DOHH2 (cell line): ENCODE data around the gene PTPRN2.

ENCODE experiments used
- H3F3A ChIP-seq: fragments of 200-600 bp; sonication (generic), shearing (Covaris generic); 2 replicates; pipeline ENCODE4 v1.6.0; 2016; ENCODE audit warnings: antibody characterized with exemption, mild to moderate bottlenecking; ENCODE audit not compliant: control insufficient read depth, insufficient read depth
- H3K27ac ChIP-seq: fragments of 200-600 bp; sonication (generic); 2 replicates; pipeline ENCODE4 v1.5.1; 2014; ENCODE audit warnings: low read depth, mild to moderate bottlenecking, low read length, moderate library complexity
- H3K27me3 ChIP-seq: fragments of 200-600 bp; sonication (generic); 2 replicates; pipeline ENCODE4 v1.6.1; 2014; ENCODE audit warnings: mild to moderate bottlenecking, low read length, mixed read lengths; ENCODE audit not compliant: control insufficient read depth
- H3K36me3 ChIP-seq: fragments of 200-600 bp; sonication (generic); 2 replicates; pipeline ENCODE4 v1.6.1; 2014; ENCODE audit warnings: mild to moderate bottlenecking, low read length, moderate library complexity, mixed read lengths; ENCODE audit not compliant: control insufficient read depth
- H3K4me1 ChIP-seq: fragments of 200-600 bp; sonication (generic); 2 replicates; pipeline ENCODE4 v1.6.1; 2014; ENCODE audit warnings: mild to moderate bottlenecking, low read length, mixed read lengths; ENCODE audit not compliant: control insufficient read depth
- H3K4me2 ChIP-seq: fragments of 200-600 bp; sonication (generic); 2 replicates; pipeline ENCODE4 v1.6.0; 2014; ENCODE audit warnings: mild to moderate bottlenecking, low read length, moderate library complexity
- H3K4me3 ChIP-seq: fragments of 200-600 bp; sonication (generic); 2 replicates; pipeline ENCODE4 v1.5.1; 2014; ENCODE audit warnings: mild to moderate bottlenecking, low read length, mixed read lengths
- H3K79me2 ChIP-seq: fragments of 200-600 bp; sonication (generic); 2 replicates; pipeline ENCODE4 v1.6.1; 2014; ENCODE audit warnings: mild to moderate bottlenecking, low read length, mixed read lengths; ENCODE audit not compliant: control insufficient read depth
- H3K9me2 ChIP-seq: fragments of 200-600 bp; sonication (generic); replicated peaks from 2 replicates; pipeline ENCODE4 v1.6.1; 2014; ENCODE audit warnings: mild to moderate bottlenecking, low read length, mixed read lengths; ENCODE audit not compliant: control insufficient read depth
- H3K9me3 ChIP-seq: fragments of 200-600 bp; sonication (generic); 2 replicates; pipeline ENCODE4 v1.6.1; 2014; ENCODE audit warnings: antibody characterized with exemption, low read length, mixed read lengths; ENCODE audit not compliant: control insufficient read depth, insufficient read depth
- H4K20me1 ChIP-seq: fragments of 200-600 bp; sonication (generic); 2 replicates; pipeline ENCODE4 v1.6.0; 2014; ENCODE audit warnings: low read depth, mild to moderate bottlenecking, antibody characterized with exemption, low read length, moderate library complexity; ENCODE audit not compliant: control insufficient read depth, insufficient read depth
- EZH2phosphoT487 ChIP-seq: fragments of 200-600 bp; sonication (generic); IDR thresholded peaks from 2 replicates; pipeline ENCODE4 v1.6.1; 2017; ENCODE audit warnings: borderline replicate concordance, mild to moderate bottlenecking, antibody characterized with exemption, low read length, moderate library complexity, mixed read lengths
- TF ChIP-seq, protein P1 (sequence below): fragments of 200-600 bp; sonication (generic); IDR thresholded peaks from one replicate; pipeline ENCODE4 v1.5.1; 2014; ENCODE audit warnings: antibody characterized with exemption, mild to moderate bottlenecking, low read depth, low read length; ENCODE audit not compliant: poor library complexity, severe bottlenecking

PTPRN2 gene

DNA sequence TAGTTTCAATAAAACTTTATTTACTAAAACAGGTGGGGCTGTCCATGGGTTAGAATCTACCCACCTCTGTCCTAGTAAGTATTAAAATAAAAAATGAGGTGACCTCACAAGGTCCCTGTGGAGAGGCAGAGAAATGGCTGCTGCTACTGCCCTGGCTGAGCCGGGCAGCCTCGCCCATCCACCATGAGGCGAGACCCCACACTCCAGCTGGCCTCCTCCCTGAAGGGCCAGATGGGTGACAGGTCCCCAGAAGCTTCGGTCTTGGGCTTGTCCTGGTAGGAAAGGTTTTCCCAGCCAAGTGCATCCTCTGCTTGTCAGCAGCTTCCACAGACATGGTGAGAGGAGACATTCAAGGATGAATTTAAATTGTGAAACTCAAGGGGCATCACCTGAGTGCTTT, 565.8 kb downstream of the PTPRN2 start:
- Histone ChIP-seq H3K9me2 (no peaks in the 10 kb centered on the region), H3K36me3 (no peaks in the 10 kb centered on the region), H3K27me3 (no peaks in the 10 kb centered on the region), H3F3A (no peaks in the 10 kb centered on the region), H3K9me3 (no peaks in the 10 kb centered on the region; the same call in 1 of the 2 replicates), H3K4me1 (no peaks in the 10 kb centered on the region), H3K27ac (no peak overlapping the region), H3K79me2 (no peaks in the 10 kb centered on the region), H3K4me2 (no peak overlapping the region), H3K4me3 (no peak overlapping the region), H4K20me1 (no peaks in the 10 kb centered on the region)
- TF ChIP-seq EZH2phosphoT487: no peak
- TF ChIP-seq, protein P1, sequence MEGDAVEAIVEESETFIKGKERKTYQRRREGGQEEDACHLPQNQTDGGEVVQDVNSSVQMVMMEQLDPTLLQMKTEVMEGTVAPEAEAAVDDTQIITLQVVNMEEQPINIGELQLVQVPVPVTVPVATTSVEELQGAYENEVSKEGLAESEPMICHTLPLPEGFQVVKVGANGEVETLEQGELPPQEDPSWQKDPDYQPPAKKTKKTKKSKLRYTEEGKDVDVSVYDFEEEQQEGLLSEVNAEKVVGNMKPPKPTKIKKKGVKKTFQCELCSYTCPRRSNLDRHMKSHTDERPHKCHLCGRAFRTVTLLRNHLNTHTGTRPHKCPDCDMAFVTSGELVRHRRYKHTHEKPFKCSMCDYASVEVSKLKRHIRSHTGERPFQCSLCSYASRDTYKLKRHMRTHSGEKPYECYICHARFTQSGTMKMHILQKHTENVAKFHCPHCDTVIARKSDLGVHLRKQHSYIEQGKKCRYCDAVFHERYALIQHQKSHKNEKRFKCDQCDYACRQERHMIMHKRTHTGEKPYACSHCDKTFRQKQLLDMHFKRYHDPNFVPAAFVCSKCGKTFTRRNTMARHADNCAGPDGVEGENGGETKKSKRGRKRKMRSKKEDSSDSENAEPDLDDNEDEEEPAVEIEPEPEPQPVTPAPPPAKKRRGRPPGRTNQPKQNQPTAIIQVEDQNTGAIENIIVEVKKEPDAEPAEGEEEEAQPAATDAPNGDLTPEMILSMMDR: no peak

DNA sequence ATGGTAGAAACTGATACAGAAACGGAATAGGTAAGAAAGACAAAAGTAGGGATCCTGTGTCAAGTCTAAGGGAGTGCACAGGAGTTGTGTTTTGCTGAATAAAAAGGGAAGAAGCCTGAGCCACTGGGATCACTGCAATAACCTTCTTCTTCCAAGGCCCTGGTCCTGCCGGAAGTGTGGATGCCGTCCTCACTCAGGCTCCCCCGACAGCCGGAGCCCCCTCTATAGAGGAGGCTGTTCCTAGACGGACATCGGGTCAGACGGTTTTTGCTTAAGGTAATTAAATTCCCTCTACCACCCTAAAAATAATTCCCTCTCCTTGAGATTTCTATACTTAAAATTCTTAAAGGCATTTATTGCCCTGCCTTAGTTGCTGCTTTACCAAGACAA, 566.9 kb downstream of the PTPRN2 start:
- peaks cover 4% of the 10 kb centered on the region; the same call in 1 of the 2 replicates for H3K9me3 ChIP-seq

DNA sequence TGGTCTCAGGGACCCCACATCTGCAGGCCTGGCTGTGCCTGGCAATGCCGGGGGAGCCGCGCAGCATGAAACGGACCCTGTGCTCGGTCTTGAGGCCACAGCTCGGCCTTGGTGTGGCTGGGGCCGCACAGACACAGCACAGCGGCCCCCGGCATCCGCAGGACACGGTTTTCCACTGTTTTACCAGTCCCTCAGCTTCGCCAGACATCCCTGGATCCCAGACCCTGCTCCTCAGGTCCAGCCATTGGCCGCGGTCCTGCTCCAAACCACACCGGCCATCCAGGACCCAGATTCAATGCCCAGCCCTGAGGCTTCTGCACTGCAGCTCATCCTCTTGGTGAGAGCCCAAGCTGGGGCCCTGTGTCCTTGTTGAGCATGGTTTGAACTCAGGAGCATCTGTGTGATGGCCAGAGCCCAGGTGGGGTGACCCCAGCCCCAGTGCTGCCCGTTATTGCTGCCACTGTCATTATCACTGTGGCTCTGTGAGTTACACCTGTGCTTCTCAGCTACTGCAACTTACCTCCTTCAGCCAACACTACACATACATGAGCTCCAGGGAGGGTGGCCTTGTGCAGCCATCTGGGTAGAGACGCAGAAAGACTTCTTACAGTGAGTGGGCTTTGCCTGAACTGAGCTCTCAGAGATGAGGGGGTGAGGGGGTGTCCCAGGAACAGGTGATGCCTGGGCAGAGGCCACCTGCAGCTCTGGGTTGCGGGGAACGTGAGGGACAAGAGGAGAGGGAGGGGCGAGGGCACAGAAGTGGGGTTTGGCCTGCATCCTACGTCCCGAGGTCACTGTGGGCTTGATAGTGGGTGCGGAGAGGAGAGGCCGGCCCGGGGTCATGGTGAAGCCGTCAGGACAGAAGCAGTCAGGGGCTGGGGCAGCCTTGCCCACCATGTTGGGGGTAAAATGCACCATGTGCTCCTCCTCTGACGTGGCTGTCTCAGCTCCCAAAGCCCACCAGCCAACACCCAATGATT, 567.6 kb downstream of the PTPRN2 start:
- H3K4me2 ChIP-seq: no peak overlapping the region
- peaks cover 4% of the 10 kb centered on the region; the same call in 1 of the 2 replicates for H3K9me3 ChIP-seq
- H3F3A ChIP-seq: no peaks in the 10 kb centered on the region
- peaks cover 11% of the 10 kb centered on the region for H3K4me1 ChIP-seq
- H4K20me1 ChIP-seq: no peaks in the 10 kb centered on the region
- H3K4me3 ChIP-seq: no peak overlapping the region
- TF ChIP-seq, protein P1: no peak
- TF ChIP-seq EZH2phosphoT487: no peak
- no peaks in the 10 kb centered on the region for H3K9me2 ChIP-seq
- no peaks in the 10 kb centered on the region for H3K36me3 ChIP-seq
- H3K79me2 ChIP-seq: no peaks in the 10 kb centered on the region
- no peaks in the 10 kb centered on the region for H3K27me3 ChIP-seq
- H3K27ac ChIP-seq: no peak overlapping the region

More for the DNA sequence above, 566.9 kb downstream of the PTPRN2 start:
- Histone ChIP-seq H3K9me2 (no peaks in the 10 kb centered on the region), H4K20me1 (no peaks in the 10 kb centered on the region), H3K27me3 (no peaks in the 10 kb centered on the region), H3K79me2 (no peaks in the 10 kb centered on the region), H3K4me1 (peaks cover 4% of the 10 kb centered on the region), H3K4me2 (no peak overlapping the region), H3K36me3 (no peaks in the 10 kb centered on the region), H3F3A (no peaks in the 10 kb centered on the region), H3K27ac (no peak overlapping the region), H3K4me3 (no peak overlapping the region)
- no peak for TF ChIP-seq EZH2phosphoT487
- TF ChIP-seq, protein P1: no peak
